SU-DHL-6 (cell line): Measurements from ENCODE around the gene STARD8.

Experiments
- EZH2phosphoT487 ChIP-seq: fragments of 200-600 bp; sonication (generic), shearing (Covaris generic); conservative IDR thresholded peaks from 2 replicates; pipeline ENCODE4 v1.6.1; 2018; ENCODE audit warnings: mild to moderate bottlenecking, antibody characterized with exemption, low read length, moderate library complexity, mixed read lengths
- TF ChIP-seq, protein P1 (sequence below): fragments of 200-600 bp; sonication (generic); IDR thresholded peaks from one replicate; pipeline ENCODE4 v1.5.1; 2017; ENCODE audit warnings: antibody characterized with exemption, mild to moderate bottlenecking, low read length, moderate library complexity; ENCODE audit not compliant: insufficient read depth, poor library complexity, severe bottlenecking

GRCh38 chrX:68686097-68686977 lies 38.9 kb downstream of the STARD8 start:
- TF ChIP-seq, protein P1, sequence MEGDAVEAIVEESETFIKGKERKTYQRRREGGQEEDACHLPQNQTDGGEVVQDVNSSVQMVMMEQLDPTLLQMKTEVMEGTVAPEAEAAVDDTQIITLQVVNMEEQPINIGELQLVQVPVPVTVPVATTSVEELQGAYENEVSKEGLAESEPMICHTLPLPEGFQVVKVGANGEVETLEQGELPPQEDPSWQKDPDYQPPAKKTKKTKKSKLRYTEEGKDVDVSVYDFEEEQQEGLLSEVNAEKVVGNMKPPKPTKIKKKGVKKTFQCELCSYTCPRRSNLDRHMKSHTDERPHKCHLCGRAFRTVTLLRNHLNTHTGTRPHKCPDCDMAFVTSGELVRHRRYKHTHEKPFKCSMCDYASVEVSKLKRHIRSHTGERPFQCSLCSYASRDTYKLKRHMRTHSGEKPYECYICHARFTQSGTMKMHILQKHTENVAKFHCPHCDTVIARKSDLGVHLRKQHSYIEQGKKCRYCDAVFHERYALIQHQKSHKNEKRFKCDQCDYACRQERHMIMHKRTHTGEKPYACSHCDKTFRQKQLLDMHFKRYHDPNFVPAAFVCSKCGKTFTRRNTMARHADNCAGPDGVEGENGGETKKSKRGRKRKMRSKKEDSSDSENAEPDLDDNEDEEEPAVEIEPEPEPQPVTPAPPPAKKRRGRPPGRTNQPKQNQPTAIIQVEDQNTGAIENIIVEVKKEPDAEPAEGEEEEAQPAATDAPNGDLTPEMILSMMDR = no peak
- TF ChIP-seq EZH2phosphoT487 = no peak
